Measurements from ENCODE around the gene TMEM63B.

DNA sequence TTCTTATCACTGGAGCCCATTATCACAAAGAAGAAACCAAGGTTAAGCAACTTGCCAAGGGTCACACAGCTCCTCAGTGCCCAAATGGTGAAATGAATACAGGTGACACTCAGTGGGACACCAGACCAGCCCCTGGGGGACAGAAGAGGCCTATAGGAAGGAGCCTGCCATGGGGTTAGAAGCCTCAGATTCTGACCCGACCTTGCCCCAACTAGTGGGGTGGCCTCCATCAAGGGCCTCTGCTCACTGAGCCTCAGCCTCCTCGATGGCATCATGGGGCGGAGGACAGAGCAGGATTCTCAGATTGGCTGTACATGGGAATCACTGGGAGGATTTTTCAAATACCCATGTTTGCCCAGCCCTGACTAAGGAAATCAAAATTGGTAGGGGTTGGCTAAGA, 47.7 kb upstream of the TMEM63B start:
- TF ChIP-seq, protein P1, sequence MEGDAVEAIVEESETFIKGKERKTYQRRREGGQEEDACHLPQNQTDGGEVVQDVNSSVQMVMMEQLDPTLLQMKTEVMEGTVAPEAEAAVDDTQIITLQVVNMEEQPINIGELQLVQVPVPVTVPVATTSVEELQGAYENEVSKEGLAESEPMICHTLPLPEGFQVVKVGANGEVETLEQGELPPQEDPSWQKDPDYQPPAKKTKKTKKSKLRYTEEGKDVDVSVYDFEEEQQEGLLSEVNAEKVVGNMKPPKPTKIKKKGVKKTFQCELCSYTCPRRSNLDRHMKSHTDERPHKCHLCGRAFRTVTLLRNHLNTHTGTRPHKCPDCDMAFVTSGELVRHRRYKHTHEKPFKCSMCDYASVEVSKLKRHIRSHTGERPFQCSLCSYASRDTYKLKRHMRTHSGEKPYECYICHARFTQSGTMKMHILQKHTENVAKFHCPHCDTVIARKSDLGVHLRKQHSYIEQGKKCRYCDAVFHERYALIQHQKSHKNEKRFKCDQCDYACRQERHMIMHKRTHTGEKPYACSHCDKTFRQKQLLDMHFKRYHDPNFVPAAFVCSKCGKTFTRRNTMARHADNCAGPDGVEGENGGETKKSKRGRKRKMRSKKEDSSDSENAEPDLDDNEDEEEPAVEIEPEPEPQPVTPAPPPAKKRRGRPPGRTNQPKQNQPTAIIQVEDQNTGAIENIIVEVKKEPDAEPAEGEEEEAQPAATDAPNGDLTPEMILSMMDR (IDR thresholded peaks at IDR 0.05), result no peak
- no peak for TF ChIP-seq POLR2A (IDR thresholded peaks at IDR 0.05)

Data from thyroid gland (tissue), 4 donors.